Vagina (tissue), 2 donors: ENCODE data around the gene MICB.

ENCODE experiments used
- POLR2A ChIP-seq, 2 donors: fragments of 450-650 bp; IDR thresholded peaks; one replicate each; pipeline ENCODE4 v1.6.1; 2017; ENCODE audit warnings: antibody characterized with exemption in 2 of 2, mild to moderate bottlenecking in 2 of 2, moderate library complexity in 2 of 2
- POLR2AphosphoS5 ChIP-seq, 2 donors: sonication (generic); formaldehyde crosslinking; IDR thresholded peaks; one replicate each; pipeline ENCODE4 v1.9.0; 2017; ENCODE audit warnings: antibody characterized with exemption in 2 of 2, mild to moderate bottlenecking in 2 of 2, low read depth in 1 of 2; ENCODE audit not compliant: insufficient read depth in 1 of 2
- TF ChIP-seq, protein P1 (sequence below), 3 experiments: fragments of 450-650 bp in 2 of 3; fragments of 200-600 bp in 1 of 3; sonication (generic) in 1 of 3; IDR thresholded peaks; one replicate each; pipeline ENCODE4 v1.5.1; 2017 to 2019; ENCODE audit warnings: antibody characterized with exemption in 3 of 3, mild to moderate bottlenecking in 2 of 3, moderate library complexity in 2 of 3

DNA sequence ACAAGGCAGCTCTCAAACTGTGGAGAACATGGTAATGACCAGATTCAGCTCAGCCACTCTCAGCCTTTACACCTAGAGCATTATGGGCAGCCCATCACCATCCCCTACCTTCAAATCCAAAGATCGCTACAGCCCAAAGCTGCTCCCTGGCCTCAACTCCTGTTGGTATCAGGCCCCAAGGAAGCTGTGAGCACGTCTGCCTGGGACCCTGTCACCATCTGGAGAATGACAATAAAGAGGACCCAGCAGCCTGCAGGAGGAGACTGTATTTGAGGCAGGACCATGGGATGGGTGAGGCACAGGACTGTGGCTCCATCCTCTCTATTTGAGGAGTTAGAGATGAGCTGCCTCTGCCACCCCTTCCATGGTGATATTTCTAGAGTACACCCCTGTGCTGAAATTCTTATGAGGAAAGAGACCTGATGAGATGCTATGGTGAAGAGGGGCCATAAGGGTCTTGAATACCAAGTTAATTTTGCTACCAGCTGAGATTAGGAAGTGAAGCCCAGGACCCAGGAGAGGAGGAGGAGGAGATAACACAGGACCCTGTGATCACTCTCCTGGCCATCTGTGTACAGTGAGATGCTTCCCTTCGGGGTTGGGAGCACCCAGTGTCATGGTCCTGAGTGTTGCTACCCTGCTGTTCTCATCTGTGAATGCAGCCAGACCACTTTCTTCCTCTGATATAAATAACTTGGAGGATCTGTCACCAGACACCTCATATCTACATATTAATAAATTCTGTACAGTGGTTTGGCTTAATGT, 19.6 kb upstream of the MICB start:
- TF ChIP-seq, protein P1, sequence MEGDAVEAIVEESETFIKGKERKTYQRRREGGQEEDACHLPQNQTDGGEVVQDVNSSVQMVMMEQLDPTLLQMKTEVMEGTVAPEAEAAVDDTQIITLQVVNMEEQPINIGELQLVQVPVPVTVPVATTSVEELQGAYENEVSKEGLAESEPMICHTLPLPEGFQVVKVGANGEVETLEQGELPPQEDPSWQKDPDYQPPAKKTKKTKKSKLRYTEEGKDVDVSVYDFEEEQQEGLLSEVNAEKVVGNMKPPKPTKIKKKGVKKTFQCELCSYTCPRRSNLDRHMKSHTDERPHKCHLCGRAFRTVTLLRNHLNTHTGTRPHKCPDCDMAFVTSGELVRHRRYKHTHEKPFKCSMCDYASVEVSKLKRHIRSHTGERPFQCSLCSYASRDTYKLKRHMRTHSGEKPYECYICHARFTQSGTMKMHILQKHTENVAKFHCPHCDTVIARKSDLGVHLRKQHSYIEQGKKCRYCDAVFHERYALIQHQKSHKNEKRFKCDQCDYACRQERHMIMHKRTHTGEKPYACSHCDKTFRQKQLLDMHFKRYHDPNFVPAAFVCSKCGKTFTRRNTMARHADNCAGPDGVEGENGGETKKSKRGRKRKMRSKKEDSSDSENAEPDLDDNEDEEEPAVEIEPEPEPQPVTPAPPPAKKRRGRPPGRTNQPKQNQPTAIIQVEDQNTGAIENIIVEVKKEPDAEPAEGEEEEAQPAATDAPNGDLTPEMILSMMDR (IDR thresholded peaks at IDR 0.05) = no peak
- no peak for TF ChIP-seq POLR2AphosphoS5 (IDR thresholded peaks at IDR 0.05; ENCODE audit: insufficient read depth in 1 of 2, low read depth in 1 of 2)
- no peak for TF ChIP-seq POLR2A (IDR thresholded peaks at IDR 0.05)
